Ovary (tissue), 9 donors: Measurements from ENCODE around the gene CHCHD6. TPM values are rescaled to one million over a fixed set of nuclear protein-coding genes. Genes with fewer than 3 reads are reported as not detected.

ENCODE experiments used
- DNase-seq, 5 donors: peaks; one replicate each; pipeline ENCODE4 v3.0.0-alpha.2; 2019 to 2020
- H3K27ac ChIP-seq, 2 donors: fragments of 200-600 bp; one replicate each; pipeline versions ENCODE4 v1.5.1 to v1.8.0; 2019 to 2022
- H3K27me3 ChIP-seq: fragments of 200-600 bp; one replicate; pipeline ENCODE4 v1.8.0; 2022
- H3K36me3 ChIP-seq: fragments of 200-600 bp; sonication (generic); one replicate; pipeline ENCODE4 v1.5.1; 2019
- H3K4me1 ChIP-seq: one replicate; pipeline ENCODE4 v1.8.1; 2013; ENCODE audit warnings: mild to moderate bottlenecking, moderate library complexity; ENCODE audit not compliant: insufficient read depth
- H3K4me3 ChIP-seq: fragments of 200-600 bp; sonication (generic); one replicate; pipeline ENCODE4 v1.5.1; 2017
- H3K9me3 ChIP-seq, 2 donors: fragments of 200-600 bp in 1 of 2; sonication (generic) in 1 of 2; one replicate each; pipeline versions ENCODE4 v1.5.1 to v1.8.1; 2013 to 2019; ENCODE audit warnings: mild to moderate bottlenecking in 1 of 2, moderate library complexity in 1 of 2
- CTCF ChIP-seq, 3 donors: fragments of 450-650 bp in 2 of 3; fragments of 200-600 bp in 1 of 3; IDR thresholded peaks; one replicate each; pipeline versions ENCODE4 v1.5.1 to v1.8.0; 2016 to 2022; ENCODE audit warnings: antibody characterized with exemption in 3 of 3, mild to moderate bottlenecking in 1 of 3
- EP300 ChIP-seq: sonication (generic); formaldehyde crosslinking; IDR thresholded peaks from one replicate; pipeline ENCODE4 v1.6.1; 2017; ENCODE audit warnings: antibody characterized with exemption
- POLR2A ChIP-seq: fragments of 450-650 bp; IDR thresholded peaks from one replicate; pipeline ENCODE4 v1.6.1; 2017; ENCODE audit warnings: antibody characterized with exemption, mild to moderate bottlenecking, moderate library complexity
- WGBS, 3 donors: extraction: QIAGEN DNeasy Blood & Tissue Kit in 1 of 3; methylation state at CpG; one replicate each; pipeline versions ENCODE4 v1.1.5 to v1.1.7; 2013 to 2017; 5-methylcytosine and 5-hydroxymethylcytosine counted together
- intact Hi-C, 4 donors: fragments of 100-400 bp; cut with DNase I; formaldehyde crosslinking; loops; one replicate each; pipeline versions ENCODE4 v1.11.0 to v1.15.1; 2022 to 2023
- polyA plus RNA-seq, 2 donors: library from polyadenylated mRNA; stranded (reverse); fragments of 200-250 nt in 1 of 2; fragments of 350-450 nt in 1 of 2; fragmentation: Illumina TruSeq in 1 of 2; extraction: RNeasy Lipid Tissue Mini Kit (QIAGEN cat#74804) in 1 of 2; gene quantifications; one replicate each; pipeline ENCODE4 v1.2.3, GENCODE V29; 2013 to 2014
- total RNA-seq, 7 donors: library from RNA; depleted of rRNA in 2 of 7; stranded (reverse); fragments of >200 nt in 2 of 7; fragmentation: NEBNext Ultra II Directional in 3 of 7; extraction: Animal tissue kit (Norgen Biotek cat#: 25700) in 3 of 7; gene quantifications; one replicate each; pipeline versions ENCODE4 v1.1.0 to v1.2.4, GENCODE V29; 2016 to 2023
- donor health status: DM: no; HTN: no; CAD: no; lungs with moderate emphysema.
- donor health status: DM: no; HTN: no; CAD: no.
- donor health status: Bipolar disorder and iron deficiency.
- donor health status: DM: yes; HTN: yes; CAD: no.
- donor health status: DM: no; HTN: no; CAD: no.
- donor health status: DM: yes; HTN: yes; CAD: no.

The CHCHD6 gene
- total and polyA plus RNA-seq, 9 donors, result 8.5 to 24.6 (median 19.5) TPM

- Histone ChIP-seq H3K4me3 (no peak overlapping the region), H3K27me3 (no peaks in the 10 kb centered on the region), H3K4me1 (peaks cover 7% of the 10 kb centered on the region), H3K9me3 (no peaks in the 10 kb centered on the region), H3K36me3 (no peaks in the 10 kb centered on the region), H3K27ac (no peak overlapping the region)
- intact Hi-C loops, result no loop called here
- TF ChIP-seq POLR2A (no peak), CTCF (IDR thresholded peaks at IDR 0.05) (no peak), EP300 (no peak)
- WGBS, 3 donors, result 79 to 87% (median 79%) methylated on average over 14 of the region's 14 CpGs
- DNase-seq, result no peak
Observed at GRCh38 chr3:126925411-126926171, 221.6 kb downstream of the CHCHD6 start.

GRCh38 chr3:126926684-126927400, 222.8 kb downstream of the CHCHD6 start:
- Histone ChIP-seq H3K9me3 (no peaks in the 10 kb centered on the region), H3K4me3 (no peak overlapping the region), H3K36me3 (no peaks in the 10 kb centered on the region), H3K27ac (no peak overlapping the region), H3K27me3 (no peaks in the 10 kb centered on the region), H3K4me1 (peaks cover 7% of the 10 kb centered on the region)
- intact Hi-C loops, result no loop called here
- TF ChIP-seq POLR2A (no peak), EP300 (no peak), CTCF (IDR thresholded peaks at IDR 0.05) (no peak)
- peak; percentile 49 to 80 (median 62) for DNase-seq
- 36 to 54% (median 48%) methylated on average over 11 of the region's 11 CpGs for WGBS, 3 donors

GRCh38 chr3:126927401-126927750, 223.3 kb downstream of the CHCHD6 start:
- Histone ChIP-seq H3K27me3 (no peaks in the 10 kb centered on the region), H3K36me3 (no peaks in the 10 kb centered on the region), H3K9me3 (no peaks in the 10 kb centered on the region), H3K4me3 (no peak overlapping the region), H3K27ac (no peak overlapping the region), H3K4me1 (peaks cover 7% of the 10 kb centered on the region)
- DNase-seq, result no peak
- intact Hi-C loops, result no loop called here
- TF ChIP-seq CTCF (IDR thresholded peaks at IDR 0.05), result no peak
- no peak for TF ChIP-seq POLR2A
- 67 to 71% (median 70%) methylated on average over 4 of the region's 4 CpGs for WGBS, 3 donors

- 91 to 96% (median 94%) methylated on average over 6 of the region's 6 CpGs for WGBS, 3 donors
- DNase-seq, result no peak
- TF ChIP-seq CTCF (IDR thresholded peaks at IDR 0.05), result no peak
- TF ChIP-seq POLR2A, result no peak
- TF ChIP-seq EP300, result no peak
- Histone ChIP-seq H3K4me3 (no peak overlapping the region), H3K27me3 (no peaks in the 10 kb centered on the region), H3K4me1 (peaks cover 7% of the 10 kb centered on the region), H3K36me3 (no peaks in the 10 kb centered on the region), H3K27ac (no peak overlapping the region), H3K9me3 (no peaks in the 10 kb centered on the region)
- intact Hi-C loops, result no loop called here
Observed at GRCh38 chr3:126927846-126928245, 223.8 kb downstream of the CHCHD6 start.
